ENCODE results near the gene USP9Y. TPM values are rescaled to one million over a fixed set of nuclear protein-coding genes. Genes with fewer than 3 reads are reported as not detected.

The USP9Y gene
- total RNA-seq, 1 donor from 2014 or later, result not detected

GRCh38 chrY:12715376-12715775 lies 14.3 kb downstream of the USP9Y start:
- intact Hi-C loops (cut with DNase I), result no loop called here
- no peaks in the 10 kb centered on the region for H3K4me1 ChIP-seq

DNA sequence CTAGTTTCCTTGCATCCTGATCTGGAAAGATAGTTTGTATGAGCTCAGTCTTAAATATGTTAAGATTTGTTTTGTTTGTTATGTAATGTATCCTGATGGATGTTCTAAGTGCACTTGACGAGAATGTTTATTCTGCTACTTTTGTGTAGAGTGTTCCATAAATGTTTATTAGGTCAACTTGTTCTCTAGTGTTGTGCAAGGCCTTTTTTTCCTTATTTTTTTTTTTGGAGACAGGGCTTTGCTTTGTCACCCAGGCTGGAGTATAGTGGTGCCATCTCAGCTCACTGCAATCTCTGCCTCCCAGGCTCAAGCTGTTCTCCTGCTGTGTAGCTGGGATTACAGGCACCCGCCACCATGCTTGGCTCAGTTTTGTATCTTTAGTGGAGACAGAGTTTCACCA lies 28.7 kb downstream of the USP9Y start:
- TF ChIP-seq, protein P1, sequence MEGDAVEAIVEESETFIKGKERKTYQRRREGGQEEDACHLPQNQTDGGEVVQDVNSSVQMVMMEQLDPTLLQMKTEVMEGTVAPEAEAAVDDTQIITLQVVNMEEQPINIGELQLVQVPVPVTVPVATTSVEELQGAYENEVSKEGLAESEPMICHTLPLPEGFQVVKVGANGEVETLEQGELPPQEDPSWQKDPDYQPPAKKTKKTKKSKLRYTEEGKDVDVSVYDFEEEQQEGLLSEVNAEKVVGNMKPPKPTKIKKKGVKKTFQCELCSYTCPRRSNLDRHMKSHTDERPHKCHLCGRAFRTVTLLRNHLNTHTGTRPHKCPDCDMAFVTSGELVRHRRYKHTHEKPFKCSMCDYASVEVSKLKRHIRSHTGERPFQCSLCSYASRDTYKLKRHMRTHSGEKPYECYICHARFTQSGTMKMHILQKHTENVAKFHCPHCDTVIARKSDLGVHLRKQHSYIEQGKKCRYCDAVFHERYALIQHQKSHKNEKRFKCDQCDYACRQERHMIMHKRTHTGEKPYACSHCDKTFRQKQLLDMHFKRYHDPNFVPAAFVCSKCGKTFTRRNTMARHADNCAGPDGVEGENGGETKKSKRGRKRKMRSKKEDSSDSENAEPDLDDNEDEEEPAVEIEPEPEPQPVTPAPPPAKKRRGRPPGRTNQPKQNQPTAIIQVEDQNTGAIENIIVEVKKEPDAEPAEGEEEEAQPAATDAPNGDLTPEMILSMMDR (IDR thresholded peaks at IDR 0.05), result no peak
- H3K27me3 ChIP-seq, result no peaks in the 10 kb centered on the region
- H3K4me3 ChIP-seq, result no peak overlapping the region
- DNase-seq (ENCODE audit: low spot score in 2 of 2), result no peak
- intact Hi-C loops (cut with DNase I), result no loop called here
- no peaks in the 10 kb centered on the region for H3K36me3 ChIP-seq
- H3K27ac ChIP-seq, result no peak overlapping the region
- no peaks in the 10 kb centered on the region for H3K9me3 ChIP-seq
- no peaks in the 10 kb centered on the region for H3K4me1 ChIP-seq

More at GRCh38 chrY:12715376-12715775, 14.3 kb downstream of the USP9Y start:
- Histone ChIP-seq H3K36me3 (no peaks in the 10 kb centered on the region), H3K27me3 (no peaks in the 10 kb centered on the region), H3K9me3 (no peaks in the 10 kb centered on the region), H3K27ac (no peak overlapping the region), H3K4me3 (no peak overlapping the region)
- DNase-seq (ENCODE audit: low spot score in 2 of 2), result no peak
- TF ChIP-seq, protein P1 (IDR thresholded peaks at IDR 0.05), result no peak

DNA sequence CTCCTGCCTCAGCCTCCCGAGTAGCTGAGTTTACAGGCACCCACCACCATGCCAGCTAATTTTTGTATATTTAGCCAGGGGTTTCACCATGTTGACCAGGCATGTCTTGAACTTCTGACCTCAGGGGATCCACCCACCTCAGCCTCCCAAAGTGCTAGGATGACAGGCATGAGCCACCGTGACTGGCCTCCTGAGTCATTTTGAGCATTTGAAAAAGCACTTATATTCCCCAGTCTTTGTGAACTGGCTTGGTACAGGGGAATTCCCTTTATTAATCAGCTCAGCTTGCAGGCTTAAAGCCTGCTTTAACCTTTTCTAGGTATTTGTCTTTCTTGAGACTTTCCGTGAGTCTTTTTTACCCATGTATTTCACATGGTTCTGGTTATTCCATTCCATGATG lies 32.6 kb downstream of the USP9Y start:
- Histone ChIP-seq H3K4me3 (no peak overlapping the region), H3K27me3 (no peaks in the 10 kb centered on the region), H3K27ac (no peak overlapping the region), H3K4me1 (no peaks in the 10 kb centered on the region), H3K9me3 (no peaks in the 10 kb centered on the region), H3K36me3 (no peaks in the 10 kb centered on the region)
- intact Hi-C loops (cut with DNase I), result no loop called here
- DNase-seq (ENCODE audit: low spot score in 2 of 2), result no peak
- TF ChIP-seq, protein P1 (IDR thresholded peaks at IDR 0.05), result no peak

DNA sequence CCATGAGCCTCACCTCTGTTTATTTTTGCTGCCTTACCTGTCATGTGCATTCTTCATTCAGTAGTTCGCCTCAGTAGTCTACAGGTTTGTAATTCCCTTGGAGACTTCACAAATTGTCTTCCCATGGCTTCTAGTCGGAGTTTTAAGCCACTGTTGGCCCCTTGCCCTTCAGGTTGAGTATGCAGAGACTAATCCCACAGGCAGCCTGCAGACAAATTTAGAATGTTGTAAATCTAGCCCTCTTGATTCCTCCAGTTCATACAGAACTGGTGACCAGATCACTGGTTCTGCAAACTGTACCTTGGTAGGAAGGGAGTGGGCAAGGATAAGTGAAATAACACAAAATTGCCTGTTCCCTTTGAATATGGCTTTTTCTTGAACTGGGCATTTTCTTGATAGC lies 33.0 kb downstream of the USP9Y start:
- no peaks in the 10 kb centered on the region for H3K4me1 ChIP-seq
- H3K4me3 ChIP-seq, result no peak overlapping the region
- no peak overlapping the region for H3K27ac ChIP-seq
- no peaks in the 10 kb centered on the region for H3K9me3 ChIP-seq
- TF ChIP-seq, protein P1 (IDR thresholded peaks at IDR 0.05), result no peak
- H3K36me3 ChIP-seq, result no peaks in the 10 kb centered on the region
- no peak for DNase-seq (ENCODE audit: low spot score in 2 of 2)
- H3K27me3 ChIP-seq, result no peaks in the 10 kb centered on the region
- intact Hi-C loops (cut with DNase I), result no loop called here

DNA sequence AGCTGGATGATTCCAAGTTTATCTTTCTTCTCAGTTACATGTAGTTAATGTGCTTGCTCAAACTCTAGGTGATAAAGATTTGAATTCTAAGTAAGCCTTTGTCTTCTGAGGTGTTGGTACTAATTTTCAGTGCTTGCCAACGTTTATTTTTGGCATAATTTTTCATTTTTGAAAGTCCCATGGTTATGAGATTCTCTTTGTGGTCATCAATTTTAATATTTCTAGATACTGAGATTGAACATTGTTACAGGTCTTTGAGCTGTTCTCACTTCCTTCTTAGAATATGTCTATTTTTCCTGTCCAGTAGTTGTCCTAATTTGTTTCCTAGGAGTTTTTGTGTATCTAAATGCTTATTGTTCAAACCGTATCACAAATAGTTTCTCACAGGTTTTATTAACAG lies 40.4 kb downstream of the USP9Y start:
- Histone ChIP-seq H3K4me1 (no peaks in the 10 kb centered on the region), H3K27me3 (no peaks in the 10 kb centered on the region), H3K9me3 (no peaks in the 10 kb centered on the region), H3K4me3 (no peak overlapping the region), H3K36me3 (no peaks in the 10 kb centered on the region), H3K27ac (no peak overlapping the region)
- intact Hi-C loops (cut with DNase I), result no loop called here
- no peak for DNase-seq (ENCODE audit: low spot score in 2 of 2)
- TF ChIP-seq, protein P1 (IDR thresholded peaks at IDR 0.05), result no peak

GRCh38 chrY:12742725-12743124 lies 41.7 kb downstream of the USP9Y start:
- TF ChIP-seq, protein P1 (IDR thresholded peaks at IDR 0.05), result no peak
- Histone ChIP-seq H3K27me3 (no peaks in the 10 kb centered on the region), H3K4me1 (no peaks in the 10 kb centered on the region), H3K27ac (no peak overlapping the region), H3K4me3 (no peak overlapping the region), H3K36me3 (no peaks in the 10 kb centered on the region), H3K9me3 (no peaks in the 10 kb centered on the region)
- intact Hi-C loops (cut with DNase I), result no loop called here
- DNase-seq (ENCODE audit: low spot score in 2 of 2), result no peak
